M059J (cell line): ENCODE results near the gene APOA1. TPM values are rescaled to one million over a fixed set of nuclear protein-coding genes. Genes with fewer than 3 reads are reported as not detected.
"Not testable (repeated sequence)": the region's sequence is repeated elsewhere in the genome, so short reads cannot be mapped to it uniquely, and the experiment has no call there.

ENCODE experiments used
- DNase-seq: peaks from one replicate; pipeline ENCODE4 v3.0.0-alpha.2; 2012; ENCODE audit warnings: low read depth
- total RNA-seq: library from RNA; depleted of rRNA; stranded (reverse); fragments of >200 nt; shearing (Covaris generic); gene quantifications from 2 replicates; pipeline ENCODE4 v1.2.3, GENCODE V29; 2014

Gene APOA1
- total RNA-seq, 1 experiment from 2014 or later, result not detected

DNA sequence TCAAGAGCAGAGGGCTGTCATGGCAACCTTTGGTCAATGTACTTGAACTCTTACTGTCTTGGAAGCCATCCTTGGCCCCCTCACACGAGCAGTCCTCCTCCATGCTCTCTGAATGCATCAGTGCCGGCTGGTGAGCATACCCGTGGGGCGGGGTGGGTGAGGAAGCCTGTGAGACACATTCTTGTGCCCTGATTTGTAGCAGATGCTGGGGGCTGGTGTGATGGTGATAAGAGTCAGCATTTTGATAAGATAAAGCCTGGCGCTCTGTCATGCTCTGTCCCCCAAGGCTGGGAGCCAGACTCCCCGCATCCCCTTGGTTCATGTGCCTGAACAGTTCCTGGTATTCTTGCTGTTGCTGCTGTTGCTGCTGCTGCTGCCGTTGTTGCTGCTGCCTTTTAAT is 20.5 kb upstream of the APOA1 start:
- DNase-seq, result no peak

DNA sequence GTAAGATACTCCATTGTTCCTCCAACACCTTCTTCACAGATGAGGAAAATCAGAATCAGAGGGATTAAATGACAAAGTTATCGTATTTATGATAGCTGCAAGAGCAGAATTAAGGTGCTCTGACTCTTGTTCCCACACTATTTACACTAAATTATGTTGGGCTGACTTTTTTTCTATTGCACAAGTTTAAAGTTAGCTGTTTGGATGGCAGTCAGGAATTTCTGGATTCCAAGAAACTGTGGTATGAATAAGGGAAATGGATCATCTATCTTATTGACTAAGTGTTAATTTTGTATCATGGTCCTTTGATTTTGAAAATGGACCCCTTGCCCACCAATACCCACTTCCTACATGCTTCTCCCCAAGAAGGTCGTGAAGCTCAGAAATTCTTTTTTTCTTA is 19.9 kb upstream of the APOA1 start:
- no peak for DNase-seq

DNA sequence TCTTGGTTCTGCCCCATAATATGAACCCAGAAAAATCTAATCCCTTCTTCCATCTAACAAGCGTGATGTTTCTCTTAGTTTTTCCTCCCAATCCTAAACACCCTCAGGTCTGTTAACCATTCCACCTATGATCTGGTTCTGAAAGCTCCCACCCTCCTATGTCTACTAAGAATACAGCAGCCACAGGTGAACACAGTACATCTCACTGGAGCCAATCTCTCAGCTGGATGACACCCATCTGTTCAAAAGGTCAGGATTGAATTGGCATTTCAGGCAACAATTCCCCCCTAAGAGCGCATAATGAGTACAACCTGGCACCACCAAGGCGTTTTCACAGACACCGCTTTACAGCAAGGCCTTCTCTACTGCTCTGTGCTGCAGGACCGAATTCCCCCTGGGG is 19.0 kb upstream of the APOA1 start:
- DNase-seq, result no peak

DNA sequence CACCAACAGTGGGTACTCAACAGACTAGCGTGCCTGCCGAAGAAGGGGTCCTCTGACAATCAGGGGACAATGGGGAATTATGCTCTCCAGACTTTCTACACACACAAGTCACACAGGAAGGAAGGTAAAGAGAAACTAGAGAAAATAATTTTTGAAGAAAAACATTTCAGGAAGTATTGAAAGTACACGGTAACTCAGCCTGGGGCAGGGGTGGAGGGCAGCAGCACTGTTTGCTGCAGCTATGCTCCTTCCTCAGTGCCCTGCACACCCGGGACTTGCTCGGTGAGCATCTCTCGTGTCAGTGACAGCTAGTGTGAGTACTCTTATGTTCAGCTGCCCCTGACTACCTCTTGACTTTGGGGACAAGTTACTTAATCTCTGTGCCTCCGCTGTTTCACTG is 18.0 kb upstream of the APOA1 start:
- no peak for DNase-seq

DNA sequence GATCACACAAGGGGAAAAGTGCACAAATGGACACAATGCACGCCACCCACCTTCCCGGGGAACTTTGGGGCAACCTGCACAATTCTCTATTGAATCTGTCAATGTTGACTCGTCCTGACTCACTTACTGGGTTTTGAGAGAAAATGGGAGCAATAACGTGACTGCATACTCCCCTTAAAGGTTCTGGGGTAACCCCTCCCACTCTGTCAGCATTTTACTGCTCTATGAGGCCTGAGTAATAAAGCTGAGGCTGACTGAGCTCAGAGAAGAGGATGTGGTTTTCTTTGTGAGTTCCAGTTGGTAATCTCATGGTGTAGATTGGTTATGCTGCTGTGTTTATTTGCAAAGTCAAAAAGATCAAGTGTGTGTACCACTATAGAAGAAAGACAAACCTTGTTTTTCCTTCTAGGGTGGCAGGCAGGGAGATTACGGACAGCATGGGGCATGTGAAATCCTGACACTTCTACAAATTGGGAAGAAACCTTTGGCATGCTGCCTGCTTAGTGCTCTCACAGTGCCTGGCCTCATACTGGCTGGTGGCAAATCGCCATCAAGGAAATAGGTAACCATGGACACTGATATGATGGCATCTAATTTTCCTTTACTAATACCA is 16.1 kb upstream of the APOA1 start:
- peak; percentile 99 for DNase-seq

DNA sequence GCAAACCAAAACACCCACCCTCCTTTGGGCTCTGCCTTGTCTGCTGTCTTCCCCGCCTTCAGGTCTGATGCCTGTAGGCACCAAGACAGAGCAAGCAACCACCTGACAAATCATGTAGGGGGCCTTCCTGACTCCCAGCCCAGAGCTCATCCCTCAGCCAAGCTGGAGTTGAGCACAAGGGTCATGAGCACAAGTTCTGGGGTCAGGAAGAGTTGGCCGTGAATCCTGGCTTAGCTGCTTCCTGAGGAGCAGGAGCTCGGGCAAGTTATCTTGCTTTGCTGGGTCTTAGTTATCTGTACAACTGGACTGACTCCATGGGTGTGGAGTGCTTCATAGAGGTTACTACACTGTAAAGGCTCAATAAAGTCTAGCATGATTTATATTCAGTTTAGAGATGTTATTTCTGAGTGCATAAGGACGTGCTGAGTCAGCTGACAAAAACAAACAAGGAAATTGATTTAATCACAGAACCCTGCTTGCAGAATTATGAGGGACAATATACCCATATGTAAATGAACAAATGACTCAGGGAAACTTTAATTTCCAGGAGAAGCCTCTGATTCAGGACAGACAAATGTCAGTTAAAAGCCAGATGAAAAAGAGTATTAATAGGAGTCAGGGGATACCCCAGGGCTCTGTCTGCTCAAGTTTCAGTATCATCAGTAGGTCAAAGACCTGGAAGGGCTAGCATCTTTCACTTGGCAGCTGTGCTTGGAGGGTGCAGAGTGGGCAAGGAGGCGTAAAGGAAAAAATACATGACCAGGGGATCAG is 15.0 kb upstream of the APOA1 start:
- peak; percentile 87 for DNase-seq

DNA sequence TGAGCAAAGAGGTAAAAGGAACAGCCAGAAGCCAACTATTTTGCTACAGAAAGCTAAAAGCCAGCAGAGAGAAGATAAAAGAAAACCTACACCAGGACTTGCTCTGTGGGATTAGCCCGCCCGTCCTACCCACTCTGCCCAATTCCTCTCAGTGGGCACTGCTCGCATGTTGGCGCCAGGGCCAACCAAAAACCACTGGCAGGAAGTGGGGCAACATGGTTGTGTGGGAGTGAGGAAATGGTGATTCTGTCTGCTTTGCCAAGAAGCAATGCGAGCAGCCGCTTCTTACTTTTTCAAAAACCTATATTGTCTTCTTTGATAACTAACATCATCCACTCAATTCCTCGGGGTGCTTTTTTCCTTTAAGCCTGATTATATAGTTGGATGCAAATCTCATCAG is 14.2 kb upstream of the APOA1 start:
- DNase-seq, result peak; percentile 48

DNA sequence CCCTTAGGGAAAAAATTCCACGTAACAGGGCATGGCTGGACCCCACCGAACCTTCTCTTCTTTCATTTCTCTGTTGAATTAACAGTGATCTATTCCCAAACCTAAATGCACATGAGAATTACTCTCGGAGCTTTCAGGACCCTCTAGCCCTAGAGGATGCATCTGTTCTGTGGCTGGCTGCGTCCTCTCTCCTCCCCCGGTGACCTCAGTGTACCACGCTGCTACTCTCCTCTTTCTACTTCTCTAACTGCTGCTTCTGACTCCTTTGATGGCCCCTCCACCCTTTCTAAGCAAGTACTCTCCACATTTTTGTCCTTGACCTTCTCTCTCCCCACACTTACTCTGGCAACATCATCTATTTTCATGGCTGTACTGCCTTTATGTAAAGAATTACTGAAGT is 12.1 kb upstream of the APOA1 start:
- DNase-seq, result no peak

DNA sequence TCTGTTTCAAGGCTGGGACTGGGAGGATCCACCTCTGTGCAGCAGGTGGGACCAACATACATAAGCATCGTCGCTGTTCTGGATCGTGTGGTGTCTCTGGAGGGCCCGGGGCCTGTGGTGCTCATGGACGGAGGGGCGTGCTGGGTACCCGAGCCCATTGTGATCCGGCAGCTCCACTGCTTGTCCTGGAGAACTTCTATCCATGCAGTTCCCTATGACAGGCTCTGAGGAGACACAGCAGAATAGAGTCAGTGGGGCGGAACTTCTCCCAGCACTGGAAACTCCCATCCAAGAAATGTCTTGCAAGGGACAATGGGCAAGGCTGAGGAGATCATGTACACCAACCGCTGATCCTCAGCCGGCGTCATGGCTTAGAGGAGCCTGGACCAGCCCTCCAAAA is 11.6 kb upstream of the APOA1 start:
- no peak for DNase-seq

DNA sequence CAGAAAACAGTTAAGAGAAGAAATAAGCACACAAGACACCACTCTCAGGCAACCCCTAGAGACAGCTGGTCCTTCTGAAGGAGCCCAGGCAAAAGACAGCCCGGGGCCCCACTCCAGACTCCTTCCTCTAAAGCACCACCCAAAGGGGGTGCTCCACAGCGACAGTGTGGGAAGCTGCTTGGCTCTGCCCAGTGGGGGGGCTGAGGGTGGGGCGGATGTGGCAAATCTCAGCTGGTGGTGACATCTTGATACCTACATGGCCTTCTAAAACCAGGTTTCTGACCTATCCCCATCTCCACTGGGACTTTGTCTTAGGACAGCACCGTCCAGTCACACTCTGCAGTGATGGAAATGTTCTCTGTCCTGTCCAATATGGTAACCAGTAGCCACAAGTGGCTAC is 10.2 kb upstream of the APOA1 start:
- no peak for DNase-seq

DNA sequence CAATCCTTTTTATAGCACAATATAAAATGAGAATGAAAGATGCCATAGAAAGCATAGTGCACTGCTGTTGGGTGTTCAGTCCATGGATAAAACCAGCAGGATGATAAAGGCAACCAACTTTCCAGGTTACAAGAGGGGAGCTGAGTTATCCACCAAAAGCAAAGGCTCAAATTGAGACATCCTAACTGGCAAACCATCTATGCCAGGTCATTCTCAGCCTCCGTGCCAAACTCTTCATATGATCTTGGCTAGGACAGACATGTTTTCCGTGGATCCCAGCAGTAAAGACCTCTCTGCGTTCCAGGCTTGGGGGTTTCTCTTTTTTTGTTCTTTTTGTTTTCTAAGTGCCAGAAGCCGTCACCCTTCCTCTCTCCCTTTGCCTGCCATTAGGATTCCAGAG is 7.3 kb upstream of the APOA1 start:
- no peak for DNase-seq

DNA sequence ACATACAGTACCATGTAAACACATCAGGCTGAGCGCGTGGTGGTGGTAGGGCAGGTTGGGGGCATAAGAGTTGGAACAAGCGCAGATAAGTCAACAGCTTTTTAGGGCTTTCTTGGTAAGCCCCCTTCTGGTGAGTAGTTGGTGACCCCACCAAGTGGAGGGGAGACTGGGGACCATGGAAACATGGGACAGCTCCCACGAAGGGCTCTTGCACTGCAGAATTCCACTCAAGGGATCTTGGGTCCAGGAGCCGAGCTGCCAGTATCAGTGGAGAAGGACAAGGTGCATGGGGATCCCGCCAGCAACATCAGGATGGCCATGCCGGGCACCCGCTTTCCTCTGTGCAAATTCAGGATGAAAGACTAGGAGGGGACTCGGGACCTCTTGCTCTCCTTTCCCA is 6.2 kb upstream of the APOA1 start:
- DNase-seq, result no peak

DNA sequence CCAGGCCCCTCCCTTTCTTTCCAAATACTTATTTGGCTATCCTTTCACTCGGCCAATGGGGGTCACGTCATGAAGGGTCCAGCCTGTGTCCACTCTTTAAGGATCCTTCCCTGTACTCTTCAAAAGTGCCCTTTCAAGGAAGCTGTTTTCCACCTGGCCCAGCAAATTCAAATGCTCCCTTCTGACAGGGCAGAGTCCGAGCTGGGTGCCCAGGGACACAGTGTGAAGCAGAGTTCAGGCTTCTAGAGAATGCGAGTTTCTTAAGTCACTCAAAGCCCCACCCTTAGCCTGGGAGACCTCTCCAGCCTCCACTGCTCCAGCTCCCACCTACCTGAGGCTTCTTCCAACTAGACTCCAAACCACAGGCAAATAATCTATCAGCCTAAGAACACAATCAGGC is 5.5 kb upstream of the APOA1 start:
- no peak for DNase-seq

DNA sequence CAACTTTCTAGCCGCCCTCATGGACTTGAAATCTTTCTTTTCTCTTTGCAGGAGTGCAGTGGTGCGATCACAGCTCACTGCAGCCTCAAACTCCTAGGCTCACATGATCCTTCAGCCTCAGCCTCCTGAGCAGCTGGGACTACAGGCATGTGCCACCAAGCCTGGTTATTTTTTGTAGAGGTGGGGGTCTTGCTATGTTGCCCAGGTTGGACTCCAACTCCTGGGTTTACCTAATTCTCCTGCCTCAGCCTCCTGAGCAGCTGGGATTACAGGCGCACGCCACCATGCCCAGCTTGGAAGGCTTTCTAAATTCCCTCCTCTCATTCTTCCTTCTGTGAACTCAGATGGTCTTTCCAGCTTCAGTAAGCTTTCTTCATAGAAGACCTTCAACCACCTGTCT is 4.7 kb upstream of the APOA1 start:
- no peak for DNase-seq

DNA sequence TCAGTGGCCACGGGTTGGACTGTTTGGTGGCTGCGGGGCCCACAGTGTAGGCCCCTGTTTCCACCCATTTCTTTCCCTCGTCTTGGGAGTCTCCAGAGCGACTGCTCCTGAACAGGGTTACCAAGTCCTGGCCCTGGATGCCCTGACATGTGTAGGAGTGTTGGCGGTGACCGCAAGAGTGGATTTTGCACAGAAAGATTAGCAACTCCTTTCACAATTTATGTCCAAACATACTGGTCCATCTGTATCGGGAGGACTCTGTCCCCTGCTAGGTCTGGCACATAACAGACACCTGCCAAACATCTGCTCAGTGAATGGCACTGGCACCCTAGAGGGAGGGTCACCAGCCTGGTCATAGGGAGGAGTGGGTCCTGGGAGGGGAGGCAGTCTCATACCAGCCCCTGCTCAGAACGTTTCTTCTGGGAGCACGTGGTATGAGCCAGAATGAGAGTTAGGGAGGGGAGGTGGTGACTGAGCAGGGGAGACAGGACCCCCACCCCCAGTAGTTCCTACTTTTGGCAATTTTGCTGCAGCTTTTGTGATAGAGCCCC is 3.4 kb upstream of the APOA1 start:
- DNase-seq, result no peak

DNA sequence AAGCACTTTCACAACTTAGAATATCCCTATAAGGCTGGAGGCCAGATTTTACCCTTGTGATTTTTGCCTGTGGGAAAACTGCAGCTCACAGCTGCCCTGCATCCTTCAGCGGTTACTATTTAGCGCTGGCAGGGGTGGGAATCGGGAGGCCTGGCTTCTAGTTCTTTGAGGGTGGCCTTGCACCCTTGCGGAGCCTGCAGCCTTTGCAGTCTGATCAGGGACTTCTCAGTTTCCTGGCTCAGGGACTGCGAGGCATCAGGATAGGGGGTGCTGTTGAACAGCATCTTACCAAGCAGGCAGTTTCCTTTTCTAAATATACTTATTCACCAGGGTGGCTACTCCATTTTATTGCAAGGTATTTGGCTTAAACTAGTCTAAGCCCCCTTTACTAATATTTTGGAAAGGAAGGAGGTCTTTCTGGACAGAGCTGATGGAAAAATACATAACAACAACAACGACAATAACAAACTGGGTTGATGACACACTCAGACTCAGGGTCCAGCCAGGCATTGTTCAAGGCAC is 2.9 kb upstream of the APOA1 start:
- DNase-seq, result no peak

DNA sequence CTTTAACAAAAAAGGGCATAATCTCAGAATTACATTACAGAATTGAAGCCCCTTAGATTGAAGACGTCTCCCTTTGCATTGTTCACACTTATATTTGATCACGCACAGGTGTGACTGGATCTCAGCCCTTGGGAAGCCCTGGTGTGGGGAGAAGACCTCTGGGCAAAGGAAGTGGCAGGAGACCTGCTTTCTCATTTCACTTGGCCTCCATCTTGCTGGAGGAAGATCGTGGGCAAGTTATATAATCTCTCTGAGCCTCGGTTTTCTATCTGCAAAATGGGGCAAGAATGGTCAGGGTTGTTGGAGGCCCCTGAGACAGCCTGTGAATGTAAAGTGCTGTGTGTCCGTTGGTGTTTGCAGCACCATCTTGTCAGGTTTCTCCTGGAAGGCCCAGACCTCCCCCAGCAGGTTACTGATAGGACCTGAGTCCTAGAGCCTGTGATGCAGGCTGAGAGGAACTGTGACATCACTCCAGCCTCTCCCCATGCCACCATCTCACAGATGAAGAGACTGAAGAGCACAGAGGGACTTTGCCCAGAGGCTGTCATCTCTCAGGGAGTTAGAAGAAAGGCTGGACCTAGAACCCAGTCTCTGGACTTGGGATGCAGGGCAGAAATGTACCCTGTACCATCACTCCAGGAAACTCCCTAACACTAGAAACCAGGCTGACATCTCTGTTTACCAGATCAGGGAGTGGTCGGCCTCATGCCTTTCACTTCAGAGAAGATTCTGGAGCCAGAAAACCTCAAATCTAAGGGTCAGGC is 1.1 kb upstream of the APOA1 start:
- DNase-seq, result no peak

DNA sequence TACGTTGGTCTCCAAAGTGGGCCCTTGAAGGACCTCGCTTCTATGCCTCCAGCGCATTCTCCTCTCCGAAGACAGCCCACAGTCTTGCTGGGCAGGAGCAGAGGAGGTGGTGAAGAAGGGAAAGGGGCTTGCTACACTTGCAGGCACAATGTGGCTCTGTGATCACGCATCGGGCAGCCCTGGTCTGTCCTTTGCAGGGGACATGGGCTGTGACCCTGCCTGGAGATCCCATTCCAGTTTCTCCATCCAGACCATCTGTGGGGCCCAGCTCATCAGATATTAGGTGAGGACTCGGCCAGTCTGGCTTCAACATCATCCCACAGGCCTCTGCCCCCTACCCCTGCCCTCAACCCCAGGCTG is 810 bp downstream of the APOA1 start:
- DNase-seq, result no peak

DNA sequence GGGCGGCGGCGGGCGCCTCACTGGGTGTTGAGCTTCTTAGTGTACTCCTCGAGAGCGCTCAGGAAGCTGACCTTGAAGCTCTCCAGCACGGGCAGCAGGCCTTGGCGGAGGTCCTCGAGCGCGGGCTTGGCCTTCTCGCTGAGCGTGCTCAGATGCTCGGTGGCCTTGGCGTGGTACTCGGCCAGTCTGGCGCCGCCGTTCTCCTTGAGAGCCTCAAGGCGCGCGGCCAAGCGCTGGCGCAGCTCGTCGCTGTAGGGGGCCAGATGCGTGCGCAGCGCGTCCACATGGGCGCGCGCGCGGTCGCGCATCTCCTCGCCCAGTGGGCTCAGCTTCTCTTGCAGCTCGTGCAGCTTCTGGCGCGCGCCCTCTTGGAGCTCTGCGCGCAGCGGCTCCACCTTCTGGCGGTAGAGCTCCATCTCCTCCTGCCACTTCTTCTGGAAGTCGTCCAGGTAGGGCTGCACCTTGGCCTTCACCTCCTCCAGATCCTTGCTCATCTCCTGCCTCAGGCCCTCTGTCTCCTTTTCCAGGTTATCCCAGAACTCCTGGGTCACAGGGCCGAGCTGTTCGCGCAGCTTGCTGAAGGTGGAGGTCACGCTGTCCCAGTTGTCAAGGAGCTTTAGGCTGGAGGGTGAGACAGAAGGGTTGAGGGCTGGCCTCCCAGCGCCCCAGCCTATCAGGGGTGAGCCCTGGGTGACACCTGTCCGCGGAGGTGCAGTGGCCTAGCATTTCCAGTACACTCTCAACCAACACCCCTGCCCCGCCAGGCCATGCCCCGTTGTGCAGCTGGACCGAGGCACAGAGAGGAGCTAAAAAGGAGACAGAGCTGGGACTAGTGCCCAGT is 1.4 kb downstream of the APOA1 start:
- peak; percentile 94 for DNase-seq

DNA sequence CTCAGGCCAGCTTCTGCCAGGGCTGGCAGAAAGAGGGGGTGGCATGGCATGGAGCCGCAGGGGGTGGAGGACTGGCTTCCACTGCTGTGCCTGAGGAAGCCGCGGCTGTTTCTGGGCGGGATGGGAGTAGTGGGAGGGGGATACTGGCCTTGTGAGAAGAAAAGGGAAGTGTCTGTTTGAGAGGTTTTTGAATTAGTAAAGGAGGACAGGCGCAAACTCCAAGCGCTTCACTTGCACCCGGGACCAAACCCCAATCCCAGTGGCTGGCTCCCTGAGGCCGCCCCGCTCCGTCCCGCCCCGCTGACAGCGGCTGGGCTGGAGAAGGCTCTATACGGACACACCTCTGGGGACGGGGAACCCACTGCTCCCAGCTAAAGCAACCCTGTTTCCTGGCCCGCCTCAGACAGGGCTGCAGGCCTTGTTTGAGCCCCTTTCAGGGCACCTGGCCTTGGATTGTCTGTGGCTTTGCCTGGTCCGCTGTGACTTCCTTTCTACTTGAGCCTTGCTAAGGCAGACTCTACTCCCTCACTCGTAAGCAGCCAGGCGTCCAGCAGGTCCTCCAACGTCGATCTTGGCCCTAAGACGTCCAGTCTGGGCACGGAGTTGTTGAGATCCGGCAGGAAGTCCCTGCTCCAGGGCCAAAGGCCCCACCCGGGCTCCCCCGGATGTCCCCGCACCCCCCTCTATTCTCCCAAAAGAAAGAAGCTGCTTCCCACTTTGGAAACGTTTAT is 2.2 kb downstream of the APOA1 start:
- no peak for DNase-seq

DNA sequence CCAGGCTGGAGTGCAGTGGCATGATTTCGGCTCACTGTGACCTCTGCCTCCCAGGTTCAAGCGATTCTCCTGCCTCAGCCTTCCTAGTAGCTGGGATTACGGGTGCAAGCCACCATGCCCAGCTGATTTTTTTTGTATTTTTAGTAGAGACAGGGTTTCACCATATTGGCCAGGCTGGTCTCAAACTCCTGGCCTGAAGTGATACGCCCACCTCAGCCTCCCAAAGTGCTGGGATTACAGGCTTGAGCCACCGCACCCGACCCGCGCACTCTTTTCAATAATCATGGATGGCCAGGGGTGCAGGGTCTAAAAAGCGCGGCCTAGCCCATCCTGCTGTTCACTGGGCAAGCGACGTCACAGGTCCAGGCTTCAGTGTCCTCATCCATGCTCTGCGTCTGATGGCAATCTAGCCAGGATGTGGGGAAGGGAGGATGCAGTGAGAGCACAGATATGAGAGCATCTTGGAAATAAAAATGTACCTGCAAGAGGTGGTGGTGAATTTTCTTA is 2.8 kb downstream of the APOA1 start:
- DNase-seq, result not testable (repeated sequence)
